Caco-2 (cell line): ENCODE results near the gene FCMR. TPM values are rescaled to one million over a fixed set of nuclear protein-coding genes. Genes with fewer than 3 reads are reported as not detected.

Source experiments
- BruUV-seq: library from RNA; stranded (reverse); fragments of 400-500 nt; replicated peaks from 2 replicates; lab custom pipeline; 2021; lab: Mats Ljungman, UMichigan
- CTCF ChIA-PET: fragments of 300-600 bp; sonication (Branson Sonifier 250); formaldehyde crosslinking; loops from one replicate; lab custom pipeline; 2022; ENCODE audit warnings: antibody characterized with exemption; lab: Charles Lee
- POLR2A ChIA-PET: fragments of 300-600 bp; sonication (Branson Sonifier 250); formaldehyde crosslinking; loops from one replicate; lab custom pipeline; 2022; ENCODE audit warnings: antibody characterized with exemption; lab: Charles Lee
- DNase-seq, 2 experiments: peaks; one replicate each; pipeline versions ENCODE4 v3.0.0 to v3.0.0-alpha.2; 2020 to 2022
- H3K27me3 ChIP-seq: replicated peaks from 2 replicates; pipeline ENCODE4 v1.6.0; 2011; ENCODE audit warnings: low read length; ENCODE audit not compliant: control insufficient read depth, insufficient read depth
- H3K36me3 ChIP-seq: 2 replicates; pipeline ENCODE4 v1.5.1; 2011; ENCODE audit warnings: low read length; ENCODE audit not compliant: control insufficient read depth, insufficient read depth
- H3K4me1 ChIP-seq: fragments of 250-450 bp; sonication (Bioruptor Pico); 2 replicates; pipeline ENCODE4 v1.5.1; 2020; ENCODE audit warnings: mild to moderate bottlenecking
- H3K4me3 ChIP-seq: 2 replicates; pipeline ENCODE4 v1.5.1; 2011; ENCODE audit warnings: low read depth, mild to moderate bottlenecking, control low read depth, low read length
- H3K9me3 ChIP-seq: fragments of 250-450 bp; sonication (Bioruptor Pico); 2 replicates; pipeline ENCODE4 v1.5.1; 2020; ENCODE audit warnings: mild to moderate bottlenecking, moderate library complexity
- H3K27ac Mint-ChIP-seq: one replicate; pipeline ENCODE4 v1.8.0; 2022; ENCODE audit warnings: mixed read lengths; ENCODE audit not compliant: unreplicated experiment
- H3K27me3 Mint-ChIP-seq: one replicate; pipeline ENCODE4 v1.8.0; 2022; ENCODE audit warnings: mixed read lengths; ENCODE audit not compliant: insufficient read depth, unreplicated experiment
- H3K36me3 Mint-ChIP-seq: one replicate; pipeline ENCODE4 v1.8.0; 2022; ENCODE audit warnings: mild to moderate bottlenecking, mixed read lengths; ENCODE audit not compliant: insufficient read depth, unreplicated experiment
- H3K4me1 Mint-ChIP-seq: one replicate; pipeline ENCODE4 v1.8.0; 2022; ENCODE audit warnings: low read depth, mixed read lengths; ENCODE audit not compliant: unreplicated experiment
- H3K4me3 Mint-ChIP-seq: one replicate; pipeline ENCODE4 v1.8.0; 2022; ENCODE audit warnings: mild to moderate bottlenecking, moderate library complexity, mixed read lengths; ENCODE audit not compliant: unreplicated experiment
- H3K9me3 Mint-ChIP-seq: one replicate; pipeline ENCODE4 v1.8.0; 2022; ENCODE audit warnings: mixed read lengths; ENCODE audit not compliant: unreplicated experiment
- CTCF ChIP-seq, 2 experiments: fragments of 200-600 bp in 1 of 2; IDR thresholded peaks; 1 replicate in 1 of 2; 2 replicates in 1 of 2; pipeline versions ENCODE4 v1.5.1 to v1.8.0; 2011 to 2022; ENCODE audit warnings: antibody characterized with exemption in 1 of 2, control low read depth in 1 of 2, inconsistent platforms in 1 of 2, low read depth in 1 of 2, low read length in 1 of 2, mild to moderate bottlenecking in 1 of 2, moderate library complexity in 1 of 2; ENCODE audit not compliant: insufficient read depth in 1 of 2, severe bottlenecking in 1 of 2, unreplicated experiment in 1 of 2
- intact Hi-C: fragments of 100-400 bp; cut with micrococcal nuclease; formaldehyde crosslinking; loops from one replicate; pipeline ENCODE4 v1.10.0; 2022; ENCODE audit not compliant: unreplicated experiment
- total RNA-seq: library from RNA; stranded (reverse); gene quantifications from 2 replicates; pipeline ENCODE4 v1.2.3, GENCODE V29; 2022

Gene FCMR
- total RNA-seq, 1 experiment from 2014 or later = not detected

- no peak for DNase-seq
- ChIA-PET CTCF (no interaction called here), POLR2A (no interaction called here)
- Histone ChIP-seq H3K36me3 (no peaks in the 10 kb centered on the region), H3K4me3 (no peak overlapping the region), H3K4me1 (no peaks in the 10 kb centered on the region), H3K27me3 (no peaks in the 10 kb centered on the region), H3K9me3 (no peaks in the 10 kb centered on the region; the same call in 1 of the 2 replicates)
- TF ChIP-seq CTCF (IDR thresholded peaks at IDR 0.05; ENCODE audit: insufficient read depth in 1 of 2, low read depth in 1 of 2, low read length in 1 of 2, severe bottlenecking in 1 of 2, unreplicated experiment in 1 of 2) = no peak
- intact Hi-C loops = no loop called here
- Mint-ChIP-seq H3K4me3 (no peak overlapping the region), H3K27me3 (peaks cover 9% of the 10 kb centered on the region), H3K27ac (no peak overlapping the region), H3K36me3 (no peaks in the 10 kb centered on the region), H3K4me1 (no peaks in the 10 kb centered on the region), H3K9me3 (no peaks in the 10 kb centered on the region)
- BruUV-seq = no TSS peak
Observed at GRCh38 chr1:206885341-206886060, 36.2 kb downstream of the FCMR start.

- Mint-ChIP-seq H3K27ac (no peak overlapping the region), H3K27me3 (peaks cover 9% of the 10 kb centered on the region), H3K36me3 (no peaks in the 10 kb centered on the region), H3K9me3 (peaks cover 8% of the 10 kb centered on the region), H3K4me1 (no peaks in the 10 kb centered on the region), H3K4me3 (no peak overlapping the region)
- no peak for TF ChIP-seq CTCF (IDR thresholded peaks at IDR 0.05; ENCODE audit: insufficient read depth in 1 of 2, low read depth in 1 of 2, low read length in 1 of 2, severe bottlenecking in 1 of 2, unreplicated experiment in 1 of 2)
- BruUV-seq = no TSS peak
- H3K4me1 ChIP-seq = no peaks in the 10 kb centered on the region
- peaks cover 7% of the 10 kb centered on the region for H3K9me3 ChIP-seq
- intact Hi-C loops = no loop called here
- CTCF ChIA-PET = interaction anchor here (0.6 to 1.5 kb wide), 2 partner anchors 29 to 55 kb away, joined by 4 to 5 read pairs; no protein-coding TSS in a partner anchor
- POLR2A ChIA-PET = no interaction called here
- no peak for DNase-seq
- H3K27me3 ChIP-seq = no peaks in the 10 kb centered on the region
- H3K4me3 ChIP-seq = no peak overlapping the region
- H3K36me3 ChIP-seq = no peaks in the 10 kb centered on the region
Observed at GRCh38 chr1:206883876-206884275, 37.9 kb downstream of the FCMR start.

DNA sequence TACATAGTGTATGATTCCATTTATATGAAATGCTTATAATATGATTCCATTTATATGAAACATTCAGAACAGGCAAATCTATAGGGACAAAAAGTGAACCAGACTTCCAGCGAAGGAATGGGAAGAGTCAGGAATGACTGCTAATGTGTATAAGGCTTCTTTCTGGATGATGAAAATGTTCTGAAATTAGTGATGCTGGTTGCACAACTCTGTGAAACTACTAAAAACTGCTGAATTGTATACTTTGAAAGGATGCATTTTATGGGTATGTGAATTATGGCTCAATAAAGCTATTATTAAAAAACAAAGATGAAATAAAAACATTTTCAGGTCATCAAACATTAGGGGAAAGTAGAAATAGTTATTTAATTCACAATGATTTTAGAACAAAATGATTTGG, 38.6 kb downstream of the FCMR start:
- ChIA-PET CTCF (interaction anchor here (1.5 kb wide), 1 partner anchor 29 kb away, joined by 5 read pairs; no protein-coding TSS in a partner anchor), POLR2A (no interaction called here)
- intact Hi-C loops = no loop called here
- Mint-ChIP-seq H3K27ac (no peak overlapping the region), H3K9me3 (peaks cover 15% of the 10 kb centered on the region), H3K27me3 (peaks cover 6% of the 10 kb centered on the region), H3K4me3 (no peak overlapping the region), H3K36me3 (no peaks in the 10 kb centered on the region), H3K4me1 (no peaks in the 10 kb centered on the region)
- no peak overlapping the region for H3K4me3 ChIP-seq
- DNase-seq = no peak
- H3K36me3 ChIP-seq = no peaks in the 10 kb centered on the region
- TF ChIP-seq CTCF (IDR thresholded peaks at IDR 0.05; ENCODE audit: insufficient read depth in 1 of 2, low read depth in 1 of 2, low read length in 1 of 2, severe bottlenecking in 1 of 2, unreplicated experiment in 1 of 2) = no peak
- H3K27me3 ChIP-seq = no peaks in the 10 kb centered on the region
- BruUV-seq = no TSS peak
- H3K4me1 ChIP-seq = no peaks in the 10 kb centered on the region
- peaks cover 14% of the 10 kb centered on the region for H3K9me3 ChIP-seq
